Bronchial epithelial cell (primary cell): Measurements from ENCODE around the gene CADM2. TPM values are rescaled to one million over a fixed set of nuclear protein-coding genes. Genes with fewer than 3 reads are reported as not detected.

Experiments
- DNase-seq: peaks from one replicate; pipeline ENCODE4 v3.0.0-alpha.2; 2010; ENCODE audit warnings: low read depth
- FAIRE-seq: peaks from 2 replicates; lab custom pipeline; 2011; peaks lifted over from hg19 to GRCh38; lab: Jason Lieb, UNC
- H3K27me3 ChIP-seq: 2 replicates; pipeline ENCODE4 v1.5.1; 2011; ENCODE audit warnings: low read length; ENCODE audit not compliant: control insufficient read depth, insufficient read depth
- H3K36me3 ChIP-seq: 2 replicates; pipeline ENCODE4 v1.5.1; 2011; ENCODE audit warnings: low read length; ENCODE audit not compliant: control insufficient read depth, insufficient read depth
- H3K4me3 ChIP-seq: 2 replicates; pipeline ENCODE4 v1.5.1; 2011; ENCODE audit warnings: mild to moderate bottlenecking, low read depth, low read length, control low read depth
- CTCF ChIP-seq: IDR thresholded peaks from 2 replicates; pipeline ENCODE4 v1.5.1; 2011; ENCODE audit warnings: mild to moderate bottlenecking, moderate library complexity, low read length, control low read depth, inconsistent platforms; ENCODE audit not compliant: insufficient read depth, severe bottlenecking
- total RNA-seq: library from RNA; depleted of rRNA; stranded (reverse); fragments of >200 nt; gene quantifications from 2 replicates; pipeline ENCODE4 v1.2.1, GENCODE V29; 2014

CADM2 gene
- total RNA-seq, 1 donor from 2014 or later = under 0.01 TPM

DNA sequence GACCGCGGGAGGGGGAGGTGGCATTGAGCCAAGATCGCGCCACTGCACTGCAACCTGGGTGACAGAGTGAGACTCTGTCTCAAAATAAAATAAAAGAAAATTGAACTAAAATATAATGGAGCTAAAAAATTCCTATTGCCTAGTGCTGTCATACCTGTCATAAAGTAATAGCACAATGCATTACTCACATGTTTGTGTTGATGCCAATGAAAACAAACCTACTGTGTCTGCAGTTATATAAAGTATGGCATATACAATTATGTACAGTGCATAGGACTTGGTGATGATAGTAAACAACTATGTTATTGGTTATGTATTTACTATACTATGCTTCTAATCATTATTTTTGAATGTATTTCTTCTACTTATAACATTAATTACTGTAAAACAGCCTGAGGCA, 411.6 kb downstream of the CADM2 start:
- DNase-seq (peak; percentile 21), FAIRE-seq (no peak)
- Histone ChIP-seq H3K27me3 (no peaks in the 10 kb centered on the region), H3K4me3 (no peak overlapping the region), H3K36me3 (no peaks in the 10 kb centered on the region)
- no peak for TF ChIP-seq CTCF

DNA sequence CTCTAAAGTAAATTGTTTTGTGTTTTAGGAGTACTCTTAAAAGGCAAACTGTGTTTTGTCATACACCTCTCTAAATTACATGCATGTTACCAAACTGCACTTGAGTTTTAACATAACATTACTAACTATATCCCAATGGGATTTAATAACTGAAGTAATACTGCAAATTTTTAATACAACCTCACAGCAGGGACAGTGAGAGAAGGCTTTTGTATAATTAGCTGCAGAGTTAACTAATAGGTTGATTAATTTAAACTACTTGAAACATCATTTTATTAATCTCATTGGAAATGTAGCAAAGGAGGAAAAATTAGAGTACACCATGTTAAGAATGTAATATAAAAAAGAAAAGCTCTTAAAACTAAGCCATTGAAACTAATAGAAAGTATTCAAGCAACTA, 417.3 kb downstream of the CADM2 start:
- no peaks in the 10 kb centered on the region for H3K27me3 ChIP-seq
- H3K4me3 ChIP-seq = no peak overlapping the region
- no peak for TF ChIP-seq CTCF
- FAIRE-seq (no peak), DNase-seq (no peak)
- no peaks in the 10 kb centered on the region for H3K36me3 ChIP-seq

- Histone ChIP-seq H3K27me3 (no peaks in the 10 kb centered on the region), H3K4me3 (no peak overlapping the region), H3K36me3 (no peaks in the 10 kb centered on the region)
- no peak for TF ChIP-seq CTCF
- no peak for DNase-seq
- no peak for FAIRE-seq
Observed at GRCh38 chr3:85377115-85377514, 418.3 kb downstream of the CADM2 start.

- no peaks in the 10 kb centered on the region for H3K36me3 ChIP-seq
- no peak overlapping the region for H3K4me3 ChIP-seq
- H3K27me3 ChIP-seq = no peaks in the 10 kb centered on the region
- DNase-seq (no peak), FAIRE-seq (no peak)
- TF ChIP-seq CTCF = no peak
Observed at GRCh38 chr3:85384372-85384771, 425.6 kb downstream of the CADM2 start.

DNA sequence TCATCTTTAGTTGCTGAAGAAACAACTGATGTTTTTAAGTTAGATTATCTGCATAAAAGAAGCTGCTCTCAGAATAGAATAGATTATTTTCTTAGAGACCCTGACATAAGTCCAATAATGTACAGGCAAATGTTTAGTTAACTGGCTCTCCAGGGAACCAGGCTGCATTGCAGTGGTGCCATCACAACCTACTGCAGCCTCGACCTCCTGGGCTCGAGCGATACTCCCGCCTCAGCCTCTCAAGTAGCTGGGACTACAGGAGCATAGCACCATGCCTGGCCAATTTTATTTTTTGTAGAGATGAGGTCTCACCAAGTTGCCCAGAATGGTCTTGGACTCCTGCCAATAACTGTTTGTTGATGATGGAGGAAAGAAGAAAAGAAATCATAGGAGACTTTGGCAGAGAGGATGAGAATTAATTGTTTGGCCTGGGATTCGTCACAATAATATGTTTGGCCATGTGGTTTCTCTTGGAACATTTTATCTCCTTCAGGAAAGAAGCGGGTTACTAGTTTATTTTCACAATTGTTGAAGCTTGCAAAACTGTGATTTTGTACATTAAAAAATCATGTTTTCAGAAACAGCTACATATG, 429.2 kb downstream of the CADM2 start:
- DNase-seq = no peak
- Histone ChIP-seq H3K4me3 (no peak overlapping the region), H3K36me3 (no peaks in the 10 kb centered on the region), H3K27me3 (no peaks in the 10 kb centered on the region)
- TF ChIP-seq CTCF = no peak
- FAIRE-seq = no peak

GRCh38 chr3:85394424-85394823, 435.6 kb downstream of the CADM2 start:
- FAIRE-seq = no peak
- H3K36me3 ChIP-seq = no peaks in the 10 kb centered on the region
- DNase-seq = no peak
- no peak for TF ChIP-seq CTCF
- no peak overlapping the region for H3K4me3 ChIP-seq
- no peaks in the 10 kb centered on the region for H3K27me3 ChIP-seq
